GM18505 (cell line): ENCODE measurements around the gene PHRF1.

Experiments
- ATAC-seq: cut with Tn5 transposase; IDR thresholded peaks from one replicate; pipeline ENCODE4 v1.9.1; 2021; ENCODE audit not compliant: unreplicated experiment
- POLR2A ChIP-seq: IDR thresholded peaks from 4 replicates; pipeline ENCODE4 v1.6.1; 2011; ENCODE audit warnings: borderline replicate concordance; ENCODE audit not compliant: insufficient read depth, insufficient read length; ENCODE audit errors: extremely low read depth

Gene PHRF1

DNA sequence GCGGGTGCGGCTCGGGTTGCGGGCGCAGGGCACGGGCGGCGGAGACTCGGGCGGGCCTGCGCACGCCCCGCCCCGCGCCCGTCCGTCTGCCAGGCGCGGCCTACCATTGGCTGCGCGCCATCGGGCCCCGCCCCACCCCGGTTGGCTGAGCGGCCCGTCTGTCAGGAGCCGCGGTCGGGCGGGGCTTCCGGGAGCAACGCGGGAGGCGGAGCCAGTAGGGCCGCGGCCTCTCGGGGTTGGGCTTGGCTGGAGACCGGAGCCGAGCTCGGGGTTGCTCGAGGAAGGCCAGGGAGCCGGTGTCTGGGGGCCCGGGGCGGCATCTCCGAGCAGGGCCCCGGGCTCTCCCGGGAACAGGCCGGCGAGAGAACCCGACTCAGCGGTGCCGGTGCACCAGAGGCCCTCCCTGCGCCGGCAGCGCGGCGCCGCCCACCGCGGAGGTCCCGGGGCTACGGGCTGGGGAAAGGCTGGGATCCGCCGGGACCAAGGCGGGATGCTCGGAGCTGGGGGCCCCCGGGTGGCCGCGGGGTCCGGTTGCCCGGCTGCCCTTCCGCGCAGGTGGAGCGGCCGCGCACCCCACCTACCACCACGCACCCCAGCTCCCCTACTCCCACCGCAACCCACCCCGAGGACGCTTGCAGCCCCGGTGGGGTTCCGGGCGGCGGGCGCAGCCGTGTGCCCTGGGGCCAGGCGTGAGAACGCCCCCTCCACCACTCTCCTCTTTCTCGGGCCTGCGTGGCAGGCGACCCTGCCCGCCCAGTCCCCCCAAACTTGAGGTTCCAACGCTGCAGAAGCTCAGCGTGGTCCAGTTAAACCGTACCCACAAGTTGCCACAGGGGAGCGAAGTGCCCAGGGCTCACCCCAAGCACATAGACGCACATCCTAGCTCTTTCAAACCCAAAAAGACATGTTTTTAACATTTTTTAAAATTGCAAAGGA, 40.5 kb upstream of the PHRF1 start, which contains the start of gene HRAS:
Gene HRAS, minus strand, starts transcription at position 58 of the 936 bp plus-strand sequence.
- peak; percentile 70 for ATAC-seq
- TF ChIP-seq POLR2A, result peak; percentile 75

DNA sequence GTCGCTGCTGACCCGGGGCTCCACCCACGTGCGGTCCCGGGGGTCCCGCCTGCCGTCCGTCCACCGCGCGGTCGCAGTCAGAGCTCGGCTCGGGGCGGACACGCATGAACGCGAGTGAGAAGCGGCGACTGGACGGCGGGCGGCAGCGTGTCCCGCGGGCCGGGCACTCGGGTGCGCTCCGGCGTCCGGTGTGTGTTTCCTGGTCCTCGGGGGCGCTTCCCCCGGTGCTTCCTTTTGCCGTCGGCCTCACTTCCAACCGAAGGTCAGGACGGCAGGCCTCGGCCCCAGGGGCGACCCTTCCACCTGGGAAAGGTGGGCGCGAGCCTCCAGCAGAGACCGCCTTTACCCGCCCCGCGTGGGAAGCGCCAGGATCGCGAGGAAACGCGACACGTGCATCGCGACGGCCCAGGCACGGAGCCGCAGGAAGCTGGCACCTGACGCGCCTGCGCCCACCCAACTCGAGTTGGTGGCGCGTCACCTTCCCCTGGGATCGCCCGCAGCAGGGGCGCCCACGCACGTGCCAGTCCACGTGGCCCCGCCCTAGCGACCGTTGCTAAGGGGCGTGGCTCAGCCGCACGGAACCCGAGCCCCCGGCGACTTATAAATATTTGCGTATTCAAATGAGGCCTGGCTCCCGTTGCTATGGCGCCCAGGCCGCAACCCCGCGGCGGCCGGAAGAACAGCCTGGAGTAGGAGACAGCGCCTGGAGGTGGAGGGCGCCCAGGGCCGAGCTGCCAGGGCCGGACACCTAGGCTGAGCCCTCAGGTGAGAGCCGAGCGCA, 39.2 kb upstream of the PHRF1 start, which contains the start of gene LRRC56:
Gene LRRC56, plus strand, starts transcription at position 687 of the 781 bp plus-strand sequence. CDS start 3,158 bp downstream, outside the sequence.
- peak; percentile 40 for ATAC-seq
- peak; percentile 61 for TF ChIP-seq POLR2A

DNA sequence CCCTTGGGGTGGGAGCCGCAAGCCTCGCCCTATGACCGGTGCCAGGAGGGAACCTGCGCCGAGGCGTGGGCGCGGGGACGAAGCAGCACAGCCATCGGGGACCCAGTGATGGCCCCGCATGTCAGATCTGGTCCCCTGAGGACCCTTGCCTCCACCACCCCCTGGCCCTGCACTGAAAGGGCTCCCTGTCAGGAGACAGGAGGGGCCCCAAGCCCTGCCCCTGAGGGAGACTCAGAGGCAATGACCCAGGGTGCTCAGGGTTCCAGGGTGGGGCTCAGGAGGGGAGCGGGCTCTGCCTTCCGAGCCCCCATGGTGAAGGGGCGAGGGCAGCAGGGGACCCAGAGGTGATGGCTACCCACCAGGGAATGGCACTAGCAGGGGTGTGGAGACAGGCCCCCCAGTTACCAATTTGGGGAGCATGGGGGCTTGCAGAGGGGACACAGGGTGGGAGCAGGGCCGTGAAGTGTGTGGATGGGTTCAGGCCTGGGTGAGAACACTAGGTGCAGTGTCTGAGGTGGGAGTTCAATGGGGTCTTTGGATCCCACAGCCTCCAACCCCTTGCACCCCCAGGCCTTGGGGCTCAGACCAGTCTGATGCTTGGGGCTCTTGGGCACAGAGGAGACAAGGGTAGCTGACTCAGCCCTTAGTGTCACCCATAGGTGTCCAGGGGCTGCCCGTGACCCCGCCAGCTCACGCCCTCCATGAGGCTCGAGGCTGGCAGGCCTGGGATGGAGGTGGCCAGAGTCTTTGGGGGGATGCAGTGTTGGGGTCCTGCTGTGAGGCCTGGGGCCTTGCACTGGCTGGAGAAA, 38.4 kb upstream of the PHRF1 start:
- ATAC-seq, result peak; percentile 0

DNA sequence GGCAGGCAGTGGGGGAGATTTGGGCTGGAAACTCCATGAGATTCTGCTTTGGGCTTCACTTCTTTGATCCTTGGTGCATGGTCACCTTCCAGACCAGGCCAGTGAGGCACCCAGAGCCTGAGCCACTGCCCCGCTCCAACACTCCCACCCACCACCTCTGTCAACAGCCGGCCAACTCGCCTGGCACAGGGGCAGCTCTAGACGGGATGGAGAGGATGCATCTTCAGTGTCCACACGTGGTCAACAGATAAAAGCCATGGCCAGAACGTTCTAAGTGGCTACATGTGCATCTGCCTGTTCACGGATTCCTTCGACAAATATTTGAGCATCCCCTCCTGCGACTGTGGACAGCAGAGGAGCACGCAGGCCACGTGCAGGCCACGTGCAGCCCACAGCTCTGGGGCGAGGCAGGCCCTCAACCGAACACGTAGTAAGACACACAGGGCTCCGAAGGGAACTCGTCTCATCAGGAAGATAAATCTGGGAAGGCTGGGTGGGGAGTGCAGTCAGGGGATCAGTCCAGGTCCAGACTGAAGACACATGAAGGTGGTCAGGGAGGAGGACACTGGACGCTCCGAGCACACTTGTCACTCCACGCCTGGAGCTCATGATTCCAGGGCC, 37.7 kb upstream of the PHRF1 start:
- ATAC-seq, result no peak
- no peak for TF ChIP-seq POLR2A

More for the DNA sequence above, 38.4 kb upstream of the PHRF1 start:
- no peak for TF ChIP-seq POLR2A

DNA sequence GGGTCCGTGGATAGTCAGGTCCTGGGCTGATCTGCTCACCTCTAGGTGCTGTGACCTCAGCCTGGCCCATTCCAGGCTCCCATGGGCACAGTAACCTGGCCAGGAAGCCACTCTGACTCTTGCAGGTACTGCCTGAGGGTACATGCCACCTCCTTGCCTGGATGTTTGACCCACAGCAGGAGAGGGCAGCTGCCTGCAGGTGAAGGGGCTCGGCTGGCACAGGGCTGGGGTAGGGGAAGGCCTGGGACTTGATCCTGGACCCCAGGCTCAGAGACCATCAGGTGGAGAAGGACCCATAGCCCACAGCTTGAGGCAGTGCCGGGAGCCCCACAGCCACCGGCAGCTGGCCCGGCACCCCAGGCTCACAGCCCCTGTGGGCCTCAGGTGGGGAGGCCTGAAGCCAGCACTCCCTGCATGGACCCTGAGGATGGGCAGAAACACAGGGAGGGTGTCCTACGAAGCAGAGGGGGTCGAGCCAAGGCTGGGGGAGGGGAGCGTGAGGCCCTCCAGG, 36.2 kb upstream of the PHRF1 start:
- ATAC-seq, result no peak
- TF ChIP-seq POLR2A, result no peak

DNA sequence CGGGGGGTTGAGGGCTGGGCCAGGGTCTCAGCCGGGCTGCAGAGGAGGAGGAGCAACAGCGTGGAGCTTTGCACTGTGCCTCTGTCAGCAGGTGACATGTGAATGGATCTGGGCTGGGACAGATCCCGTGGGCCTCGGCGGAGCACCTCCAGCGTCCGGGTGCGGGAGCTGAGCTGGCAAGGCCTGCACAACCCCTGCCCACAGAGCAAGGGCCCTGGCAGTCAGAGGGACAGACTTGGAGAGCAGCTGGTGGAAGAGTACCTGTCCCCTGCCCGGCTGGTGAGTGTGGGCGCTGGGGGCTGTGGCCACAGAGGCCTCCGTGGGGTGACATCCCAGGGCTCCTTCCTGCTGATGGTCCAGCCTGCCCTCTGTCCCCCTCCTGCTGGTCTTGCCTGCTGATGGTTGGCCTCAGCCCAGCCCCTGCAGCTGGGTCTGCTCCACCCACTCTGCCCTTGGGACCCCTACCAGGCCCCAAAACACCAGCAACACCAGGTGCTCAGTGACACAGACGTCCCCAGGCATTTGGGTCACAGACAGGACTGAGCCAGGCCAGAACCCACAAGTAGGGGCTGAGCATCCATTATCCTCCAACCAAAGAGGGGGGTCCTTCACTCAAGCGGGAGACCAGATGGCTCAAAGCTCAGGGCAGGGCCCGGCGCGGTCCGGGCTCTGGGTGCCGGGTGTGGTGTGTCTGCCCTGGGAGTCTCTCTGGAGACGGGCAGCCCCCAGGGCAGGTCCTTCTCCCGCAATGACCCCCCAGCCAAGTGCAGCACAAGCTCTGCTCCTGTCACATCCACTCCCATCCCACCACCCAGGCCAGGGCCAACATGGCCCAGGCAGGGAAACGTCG, 35.5 kb upstream of the PHRF1 start:
- ATAC-seq, result no peak
- TF ChIP-seq POLR2A, result no peak

DNA sequence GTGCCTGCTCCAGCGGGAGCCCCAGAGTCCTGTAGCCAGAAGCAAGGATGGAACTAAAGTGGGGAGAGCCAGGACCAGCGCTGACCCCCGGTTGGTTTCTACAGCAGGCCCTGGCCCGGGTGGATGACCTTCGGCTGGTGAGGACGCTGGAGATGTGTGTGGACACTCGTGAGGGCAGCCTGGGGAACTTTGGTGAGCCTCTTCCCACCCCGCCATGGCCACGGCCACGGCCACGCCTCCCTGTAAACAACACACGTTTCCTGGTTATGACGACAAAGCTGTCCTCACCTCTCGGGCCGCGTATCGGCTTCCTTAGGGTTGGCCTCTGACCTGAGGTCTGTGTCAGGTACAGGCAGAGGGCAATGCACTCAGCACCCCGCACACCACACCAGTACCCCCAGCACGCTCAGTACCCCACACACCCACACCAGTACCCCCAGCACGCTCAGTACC, 34.8 kb upstream of the PHRF1 start:
- no peak for ATAC-seq

DNA sequence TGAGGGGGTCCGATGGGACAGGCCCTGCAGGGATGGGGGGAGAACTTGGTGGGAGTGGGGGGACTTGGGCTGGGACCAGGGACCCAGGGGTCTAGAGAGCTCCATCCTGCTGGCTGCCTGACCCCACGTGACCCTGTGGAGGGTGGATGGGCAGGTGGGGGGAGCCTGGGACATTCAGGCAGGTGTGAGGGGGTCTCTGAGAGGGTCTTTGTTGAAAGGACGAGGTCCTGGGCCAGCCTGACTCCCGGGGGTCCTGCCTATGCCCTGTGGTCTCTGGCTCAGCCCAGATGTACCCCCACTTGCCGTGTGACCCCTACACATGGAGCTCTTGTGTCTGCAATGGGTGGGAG, 31.5 kb upstream of the PHRF1 start:
- ATAC-seq, result no peak
- no peak for TF ChIP-seq POLR2A

More for the DNA sequence above, 34.8 kb upstream of the PHRF1 start:
- TF ChIP-seq POLR2A, result no peak

DNA sequence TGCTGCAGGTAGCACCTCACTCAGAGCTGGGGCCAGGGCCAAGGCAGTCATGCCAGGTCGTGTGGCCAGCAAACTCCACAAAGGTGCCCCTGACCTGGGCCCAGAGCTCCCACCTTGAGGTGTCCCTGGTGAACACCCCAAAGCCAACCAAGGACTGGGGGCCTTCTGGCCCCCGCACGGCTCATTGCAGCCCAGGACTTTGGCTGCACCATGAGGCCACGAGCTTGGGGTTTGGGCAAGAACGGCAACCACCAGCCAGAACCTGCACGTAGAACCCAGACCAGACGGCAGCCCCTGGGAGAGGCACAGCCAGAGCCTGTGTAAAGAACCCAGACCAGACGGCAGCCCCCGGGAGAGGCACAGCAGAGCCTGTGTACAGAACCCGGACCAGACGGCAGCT, 31.1 kb upstream of the PHRF1 start:
- no peak for TF ChIP-seq POLR2A
- no peak for ATAC-seq

DNA sequence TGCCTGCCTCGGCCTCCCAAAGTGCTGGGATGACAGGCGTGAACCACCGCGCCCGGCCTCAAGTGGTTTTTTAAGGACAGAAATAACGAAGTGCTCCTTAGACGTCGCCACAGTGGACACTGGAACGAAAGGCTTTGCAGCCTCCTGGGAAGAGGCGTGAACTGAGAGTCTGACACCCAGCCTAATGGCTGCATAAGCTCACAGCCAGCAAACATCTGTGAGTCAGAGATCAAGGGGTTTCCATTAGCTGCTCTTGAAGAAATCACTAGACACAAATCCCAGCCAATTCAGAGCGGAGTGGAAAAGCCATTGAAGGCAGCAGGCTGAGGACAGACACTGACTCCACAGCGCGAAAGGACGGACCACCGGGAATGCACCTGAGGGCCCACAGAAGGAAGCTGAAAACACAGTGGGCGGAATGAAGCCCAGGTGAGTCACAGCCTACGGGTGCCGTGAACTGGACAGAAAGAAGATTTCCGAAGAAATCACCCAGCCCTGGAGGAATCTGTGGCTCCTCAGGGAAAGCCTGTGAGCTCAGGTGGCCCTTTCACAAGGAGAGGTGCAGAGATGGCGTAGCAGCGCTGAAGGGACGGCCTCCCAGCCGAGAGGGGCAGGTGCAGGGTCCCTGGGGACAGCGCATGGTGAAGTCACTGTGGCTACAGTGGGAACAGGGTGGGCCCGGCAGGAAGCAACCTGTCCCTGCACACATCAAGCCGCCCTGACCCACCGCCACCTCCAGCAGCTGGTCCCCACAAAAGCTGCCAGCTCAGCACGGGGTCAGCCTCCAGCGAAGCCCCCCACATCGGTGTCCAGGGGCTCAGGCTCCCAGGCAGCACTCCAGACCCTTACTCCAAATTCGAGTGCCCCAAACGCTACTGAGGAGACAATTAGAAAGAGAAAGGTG, 27.3 kb upstream of the PHRF1 start:
- ATAC-seq, result no peak

More for the DNA sequence above, 27.3 kb upstream of the PHRF1 start:
- TF ChIP-seq POLR2A, result no peak
